ENCODE results near the gene ENPP7. TPM values are rescaled to one million over a fixed set of nuclear protein-coding genes. Genes with fewer than 3 reads are reported as not detected.

The ENPP7 gene
- total RNA-seq, result not detected

GRCh38 chr17:79730769-79731483 lies at the start of gene ENPP7:
Gene ENPP7 (plus strand): TSS chr17:79730943. CDS start chr17:79731140, 197 bp downstream.
- DNase-seq, result no peak

GRCh38 chr17:79681101-79681621 lies 49.6 kb upstream of the ENPP7 start:
- DNase-seq, result no peak

- DNase-seq, result no peak
These were observed 49.0 kb upstream of the ENPP7 start for GRCh38 chr17:79681628-79682261.

GRCh38 chr17:79683365-79683764 lies 47.4 kb upstream of the ENPP7 start:
- DNase-seq, result no peak

GRCh38 chr17:79684132-79684985 lies 46.4 kb upstream of the ENPP7 start:
- DNase-seq, result no peak

GRCh38 chr17:79685121-79685520 lies 45.6 kb upstream of the ENPP7 start:
- no peak for DNase-seq

GRCh38 chr17:79686476-79686875 lies 44.3 kb upstream of the ENPP7 start:
- DNase-seq, result no peak

- DNase-seq, result no peak
These were observed 40.3 kb upstream of the ENPP7 start for GRCh38 chr17:79690466-79690865.

- DNase-seq, result no peak
These were observed 39.5 kb upstream of the ENPP7 start for GRCh38 chr17:79690988-79691836.

GRCh38 chr17:79691931-79692330 lies 38.8 kb upstream of the ENPP7 start:
- DNase-seq, result peak; percentile 35

GRCh38 chr17:79693419-79693818 lies 37.3 kb upstream of the ENPP7 start:
- no peak for DNase-seq

- DNase-seq, result no peak
These were observed 35.4 kb upstream of the ENPP7 start for GRCh38 chr17:79695293-79695790.

GRCh38 chr17:79695797-79696609 lies 34.7 kb upstream of the ENPP7 start:
- DNase-seq, result no peak

GRCh38 chr17:79696610-79696982 lies 34.1 kb upstream of the ENPP7 start:
- no peak for DNase-seq

GRCh38 chr17:79698146-79698846 lies 32.4 kb upstream of the ENPP7 start:
- no peak for DNase-seq

- no peak for DNase-seq
These were observed 31.2 kb upstream of the ENPP7 start for GRCh38 chr17:79699386-79700036.

- DNase-seq, result no peak
These were observed 30.2 kb upstream of the ENPP7 start for GRCh38 chr17:79700592-79700991.

- no peak for DNase-seq
These were observed 28.7 kb upstream of the ENPP7 start for GRCh38 chr17:79702034-79702433.

GRCh38 chr17:79702550-79703236 lies 28.1 kb upstream of the ENPP7 start:
- no peak for DNase-seq

Measured in occipital lobe (tissue), 2 donors.